Upper lobe of left lung (tissue), 4 donors: ENCODE data around the gene TPH1.

Experiments used
- CTCF ChIP-seq, 6 experiments: fragments of 450-650 bp in 4 of 6; fragments of 200-600 bp in 2 of 6; sonication (generic) in 2 of 6; IDR thresholded peaks; one replicate each; pipeline ENCODE4 v1.5.1; 2016 to 2019; ENCODE audit warnings: antibody characterized with exemption in 6 of 6
- EP300 ChIP-seq, 4 donors: sonication (generic); formaldehyde crosslinking; IDR thresholded peaks; one replicate each; pipeline ENCODE4 v1.5.1; 2017; ENCODE audit warnings: antibody characterized with exemption in 4 of 4, control low read depth in 2 of 4
- POLR2A ChIP-seq, 4 donors: fragments of 450-650 bp; IDR thresholded peaks; one replicate each; pipeline ENCODE4 v1.5.1; 2016 to 2017; ENCODE audit warnings: antibody characterized with exemption in 4 of 4, mild to moderate bottlenecking in 2 of 4

GRCh38 chr11:18036456-18036855, 9.6 kb downstream of the TPH1 start:
- no peak for TF ChIP-seq CTCF (IDR thresholded peaks at IDR 0.05)
- TF ChIP-seq POLR2A (IDR thresholded peaks at IDR 0.05), result no peak
- TF ChIP-seq EP300 (IDR thresholded peaks at IDR 0.05), result no peak
